Measurements from ENCODE around the gene SMARCE1. TPM values are rescaled to one million over a fixed set of nuclear protein-coding genes. Genes with fewer than 3 reads are reported as not detected.
"Not testable (repeated sequence)": the region's sequence is repeated elsewhere in the genome, so short reads cannot be mapped to it uniquely, and the experiment has no call there.

SMARCE1 gene
- total RNA-seq, 1 donor from 2014 or later, result 115 TPM

DNA sequence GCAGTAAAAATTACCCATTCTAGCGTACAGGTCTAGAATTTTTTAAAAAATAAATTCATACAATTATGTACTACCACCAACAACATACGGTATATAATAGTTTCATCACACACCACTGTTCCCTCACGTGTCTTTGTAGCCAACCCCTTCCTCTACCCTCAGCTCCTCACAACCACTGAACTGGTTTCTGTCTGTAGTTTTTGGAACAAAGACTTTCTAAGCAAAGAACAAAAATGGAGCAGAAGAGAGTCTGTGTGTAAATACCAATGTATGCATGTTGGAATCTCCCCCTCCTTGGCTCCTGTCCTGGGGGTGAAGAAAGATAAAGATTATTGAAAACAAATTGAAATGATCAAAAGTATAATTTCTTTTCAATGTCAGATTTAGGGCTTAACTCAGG, 50.5 kb downstream of the SMARCE1 start:
- no peaks in the 10 kb centered on the region for H3K36me3 ChIP-seq (ENCODE audit: control insufficient read depth, insufficient read depth, low read length)
- no peak for DNase-seq (ENCODE audit: low read depth)
- no peak overlapping the region for H3K4me3 ChIP-seq (ENCODE audit: low read depth, low read length)
- H3K27me3 ChIP-seq (ENCODE audit: control insufficient read depth, insufficient read depth, low read length), result no peaks in the 10 kb centered on the region
- TF ChIP-seq, protein P1, sequence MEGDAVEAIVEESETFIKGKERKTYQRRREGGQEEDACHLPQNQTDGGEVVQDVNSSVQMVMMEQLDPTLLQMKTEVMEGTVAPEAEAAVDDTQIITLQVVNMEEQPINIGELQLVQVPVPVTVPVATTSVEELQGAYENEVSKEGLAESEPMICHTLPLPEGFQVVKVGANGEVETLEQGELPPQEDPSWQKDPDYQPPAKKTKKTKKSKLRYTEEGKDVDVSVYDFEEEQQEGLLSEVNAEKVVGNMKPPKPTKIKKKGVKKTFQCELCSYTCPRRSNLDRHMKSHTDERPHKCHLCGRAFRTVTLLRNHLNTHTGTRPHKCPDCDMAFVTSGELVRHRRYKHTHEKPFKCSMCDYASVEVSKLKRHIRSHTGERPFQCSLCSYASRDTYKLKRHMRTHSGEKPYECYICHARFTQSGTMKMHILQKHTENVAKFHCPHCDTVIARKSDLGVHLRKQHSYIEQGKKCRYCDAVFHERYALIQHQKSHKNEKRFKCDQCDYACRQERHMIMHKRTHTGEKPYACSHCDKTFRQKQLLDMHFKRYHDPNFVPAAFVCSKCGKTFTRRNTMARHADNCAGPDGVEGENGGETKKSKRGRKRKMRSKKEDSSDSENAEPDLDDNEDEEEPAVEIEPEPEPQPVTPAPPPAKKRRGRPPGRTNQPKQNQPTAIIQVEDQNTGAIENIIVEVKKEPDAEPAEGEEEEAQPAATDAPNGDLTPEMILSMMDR (IDR thresholded peaks at IDR 0.05; ENCODE audit: insufficient read depth, low read length, poor library complexity, severe bottlenecking), result no peak

DNA sequence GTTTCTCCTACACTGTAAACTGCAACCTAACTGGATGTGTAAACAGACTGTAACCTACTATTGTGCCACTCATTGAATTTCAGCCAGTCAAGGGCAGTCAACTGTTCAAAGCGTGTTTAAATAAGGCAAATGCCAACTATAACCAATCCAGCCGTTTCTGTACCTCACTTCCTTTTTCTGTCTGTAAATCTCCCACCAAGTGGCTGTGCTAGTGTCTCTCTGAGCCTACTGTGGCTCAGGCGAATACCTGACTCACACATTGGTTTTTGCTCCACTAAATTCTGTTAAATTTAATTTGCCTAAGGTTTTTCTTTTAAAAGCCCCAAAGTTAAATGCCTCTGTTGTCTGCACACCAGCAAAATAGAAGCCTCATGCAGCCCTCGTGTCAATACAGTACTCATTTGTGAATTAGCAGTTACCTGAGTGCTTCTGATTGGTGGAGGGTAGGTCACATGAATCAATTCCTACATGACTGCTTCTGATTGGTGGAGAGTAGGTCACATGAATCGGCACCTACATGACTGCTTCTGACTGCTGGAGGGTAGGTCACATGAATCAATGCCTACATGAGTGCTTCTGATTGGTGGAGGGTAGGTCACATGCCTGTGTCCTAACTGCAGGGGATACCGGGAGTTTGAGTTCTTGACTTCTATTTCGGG, 51.2 kb downstream of the SMARCE1 start:
- DNase-seq (ENCODE audit: low read depth), result no peak
- TF ChIP-seq, protein P1 (IDR thresholded peaks at IDR 0.05; ENCODE audit: insufficient read depth, low read length, poor library complexity, severe bottlenecking), result no peak
- no peaks in the 10 kb centered on the region for H3K36me3 ChIP-seq (ENCODE audit: control insufficient read depth, insufficient read depth, low read length)
- no peaks in the 10 kb centered on the region for H3K27me3 ChIP-seq (ENCODE audit: control insufficient read depth, insufficient read depth, low read length)
- H3K4me3 ChIP-seq (ENCODE audit: low read depth, low read length), result no peak overlapping the region

DNA sequence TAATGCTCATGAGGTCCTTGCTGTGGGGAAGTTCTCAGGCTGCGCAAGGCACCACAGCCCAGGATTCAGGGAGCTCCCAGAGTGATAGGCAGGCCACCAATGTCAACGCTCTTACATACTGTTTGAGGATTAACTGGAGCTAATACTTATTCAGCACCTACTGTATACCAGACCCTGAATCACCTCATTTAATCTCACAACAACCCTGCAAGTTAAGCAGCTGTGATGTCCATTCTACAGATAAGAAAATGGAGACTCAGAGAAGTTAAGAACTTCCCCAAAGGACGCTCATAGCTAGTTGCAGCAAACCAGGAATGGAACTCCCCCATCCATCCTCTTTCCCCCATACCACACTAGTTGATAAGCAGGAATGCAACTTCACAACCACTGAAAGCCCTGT, 56.9 kb downstream of the SMARCE1 start:
- no peak for DNase-seq (ENCODE audit: low read depth)
- no peaks in the 10 kb centered on the region for H3K36me3 ChIP-seq (ENCODE audit: control insufficient read depth, insufficient read depth, low read length)
- no peak overlapping the region for H3K4me3 ChIP-seq (ENCODE audit: low read depth, low read length)
- H3K27me3 ChIP-seq (ENCODE audit: control insufficient read depth, insufficient read depth, low read length), result no peaks in the 10 kb centered on the region
- TF ChIP-seq, protein P1 (IDR thresholded peaks at IDR 0.05; ENCODE audit: insufficient read depth, low read length, poor library complexity, severe bottlenecking), result no peak

DNA sequence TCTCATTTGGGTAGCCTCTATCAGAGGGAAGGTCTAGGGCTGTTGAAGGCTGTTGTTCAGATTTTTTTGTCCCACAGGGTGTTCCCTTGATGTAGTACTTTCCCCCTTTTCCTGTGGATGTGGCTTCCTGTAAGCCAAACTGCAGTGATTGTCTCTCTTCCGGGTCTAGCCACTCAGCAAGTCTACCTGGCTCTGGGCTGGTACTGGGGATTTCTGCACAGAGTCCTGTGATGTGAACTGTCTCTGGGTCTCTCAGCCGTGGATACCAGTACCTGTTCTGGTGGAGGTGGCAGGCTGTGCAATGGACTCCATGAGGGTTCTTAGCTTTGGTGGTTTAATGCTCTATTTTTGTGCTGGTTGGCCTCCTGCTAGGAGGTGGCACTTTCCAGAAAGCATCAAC, 59.1 kb downstream of the SMARCE1 start:
- DNase-seq (ENCODE audit: low read depth), result no peak
- no peaks in the 10 kb centered on the region for H3K36me3 ChIP-seq (ENCODE audit: control insufficient read depth, insufficient read depth, low read length)
- TF ChIP-seq, protein P1 (IDR thresholded peaks at IDR 0.05; ENCODE audit: insufficient read depth, low read length, poor library complexity, severe bottlenecking), result no peak
- no peaks in the 10 kb centered on the region for H3K27me3 ChIP-seq (ENCODE audit: control insufficient read depth, insufficient read depth, low read length)
- H3K4me3 ChIP-seq (ENCODE audit: low read depth, low read length), result no peak overlapping the region

DNA sequence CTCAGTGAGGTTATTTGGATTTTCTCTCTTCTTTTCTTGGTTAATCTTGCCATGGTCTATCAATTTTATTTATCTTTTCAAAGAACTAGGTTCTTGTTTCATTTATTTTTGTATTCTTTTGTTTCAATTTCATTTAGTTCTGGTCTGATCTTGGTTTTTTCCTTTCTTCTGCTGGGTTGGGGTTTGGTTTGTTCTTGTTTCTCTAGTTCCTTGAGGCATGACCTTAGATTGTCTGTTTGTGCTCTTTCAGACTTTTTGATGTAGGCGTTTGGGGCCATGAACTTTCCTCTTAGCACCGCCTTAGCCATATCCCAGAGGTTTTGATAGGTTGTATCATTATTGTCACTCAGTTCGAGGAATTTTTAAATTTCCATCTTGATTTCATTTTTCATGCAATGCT, 61.4 kb downstream of the SMARCE1 start:
- H3K4me3 ChIP-seq (ENCODE audit: low read depth, low read length); H3K27me3 ChIP-seq (ENCODE audit: control insufficient read depth, insufficient read depth, low read length); H3K36me3 ChIP-seq (ENCODE audit: control insufficient read depth, insufficient read depth, low read length); DNase-seq (ENCODE audit: low read depth): not testable (repeated sequence)

DNA sequence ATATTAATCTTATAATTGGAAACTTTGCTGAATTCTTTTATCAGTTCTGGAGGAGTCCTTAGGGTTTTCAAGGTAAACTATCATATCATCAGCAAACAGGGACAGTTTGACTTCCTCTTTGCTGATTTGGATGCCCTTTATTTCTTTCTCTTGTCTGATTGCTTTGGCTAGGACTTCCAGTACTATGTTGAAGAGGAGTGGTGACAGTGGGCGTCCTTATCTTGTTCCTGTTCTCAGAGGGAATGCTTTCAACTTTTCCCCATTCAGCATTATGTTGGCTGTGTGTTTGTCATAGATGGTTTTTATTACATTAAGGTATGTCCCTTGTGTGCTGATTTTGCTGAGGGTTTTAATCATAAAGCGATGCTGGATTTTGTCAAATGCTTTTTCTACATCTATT, 62.7 kb downstream of the SMARCE1 start:
- not testable (repeated sequence) for H3K4me3 ChIP-seq (ENCODE audit: low read depth, low read length); H3K27me3 ChIP-seq (ENCODE audit: control insufficient read depth, insufficient read depth, low read length); DNase-seq (ENCODE audit: low read depth)

DNA sequence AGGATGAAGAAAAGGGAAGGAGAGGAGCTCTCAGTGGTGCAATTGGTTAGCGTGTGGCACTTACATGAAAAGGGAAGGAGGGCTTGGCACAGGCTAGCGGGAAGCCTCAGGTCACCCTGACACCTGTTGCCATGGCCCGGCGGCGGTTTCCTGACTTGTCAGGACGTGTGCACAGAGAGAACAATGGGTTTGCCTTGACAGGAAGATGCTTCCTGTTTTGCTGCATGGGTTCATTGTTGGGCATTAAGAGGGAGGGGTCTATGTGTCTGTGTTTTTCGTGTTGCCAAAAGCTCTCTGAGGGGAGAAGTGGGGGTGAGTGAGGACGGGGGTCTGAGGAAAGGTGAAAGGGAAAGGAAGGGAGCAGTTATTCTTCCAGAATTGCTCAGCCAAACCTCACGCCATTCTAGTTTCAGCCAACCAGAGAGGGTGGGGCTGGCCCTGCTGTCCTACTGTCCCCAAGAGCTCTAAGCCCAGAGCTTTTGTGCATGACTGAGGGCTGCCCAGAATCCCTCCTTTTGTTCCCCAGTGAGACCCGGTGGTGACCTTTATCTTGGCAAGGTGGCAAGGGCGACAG, 65.2 kb downstream of the SMARCE1 start:
- DNase-seq (ENCODE audit: low read depth), result no peak
- TF ChIP-seq, protein P1 (IDR thresholded peaks at IDR 0.05; ENCODE audit: insufficient read depth, low read length, poor library complexity, severe bottlenecking), result no peak
- H3K27me3 ChIP-seq (ENCODE audit: control insufficient read depth, insufficient read depth, low read length), result no peaks in the 10 kb centered on the region
- H3K36me3 ChIP-seq (ENCODE audit: control insufficient read depth, insufficient read depth, low read length), result no peaks in the 10 kb centered on the region
- no peak overlapping the region for H3K4me3 ChIP-seq (ENCODE audit: low read depth, low read length)

More for the DNA sequence above, 62.7 kb downstream of the SMARCE1 start:
- H3K36me3 ChIP-seq (ENCODE audit: control insufficient read depth, insufficient read depth, low read length), result not testable (repeated sequence)

Data from kidney epithelial cell (primary cell).